Small intestine (tissue), 7 donors: ENCODE measurements around the gene RUNX2. TPM values are rescaled to one million over a fixed set of nuclear protein-coding genes. Genes with fewer than 3 reads are reported as not detected.

Source experiments
- DNase-seq, 2 donors: peaks; one replicate each; pipeline versions ENCODE4 v3.0.0 to v3.0.0-alpha.2; 2013
- FAIRE-seq: peaks from 2 replicates; lab custom pipeline; 2012; peaks lifted over from hg19 to GRCh38; lab: Jason Lieb, UNC
- H3K27ac ChIP-seq, 3 donors: one replicate each; pipeline ENCODE4 v1.5.1; 2013; ENCODE audit warnings: low read length in 2 of 3, mild to moderate bottlenecking in 2 of 3, control low read depth in 1 of 3, inconsistent platforms in 1 of 3, low read depth in 1 of 3, moderate library complexity in 1 of 3
- H3K27me3 ChIP-seq, 3 donors: one replicate each; pipeline ENCODE4 v1.6.1; 2013; ENCODE audit warnings: low read length in 3 of 3, inconsistent platforms in 1 of 3; ENCODE audit not compliant: control insufficient read depth in 3 of 3, insufficient read depth in 3 of 3
- H3K36me3 ChIP-seq, 3 donors: one replicate each; pipeline ENCODE4 v1.6.1; 2013; ENCODE audit warnings: low read length in 3 of 3, inconsistent platforms in 1 of 3, low read depth in 1 of 3, mild to moderate bottlenecking in 1 of 3, moderate library complexity in 1 of 3; ENCODE audit not compliant: control insufficient read depth in 3 of 3, insufficient read depth in 2 of 3
- H3K4me1 ChIP-seq, 3 donors: one replicate each; pipeline ENCODE4 v1.6.1; 2013; ENCODE audit warnings: low read length in 2 of 3, inconsistent platforms in 1 of 3, low read depth in 1 of 3, mild to moderate bottlenecking in 1 of 3, moderate library complexity in 1 of 3; ENCODE audit not compliant: control insufficient read depth in 3 of 3, insufficient read depth in 2 of 3
- H3K4me3 ChIP-seq, 3 donors: one replicate each; pipeline ENCODE4 v1.5.1; 2013; ENCODE audit warnings: low read length in 3 of 3, control low read depth in 1 of 3, inconsistent platforms in 1 of 3, low read depth in 1 of 3, mild to moderate bottlenecking in 1 of 3, moderate library complexity in 1 of 3
- H3K9me3 ChIP-seq, 2 donors: one replicate each; pipeline ENCODE4 v1.6.1; 2013; ENCODE audit warnings: low read depth in 1 of 2, low read length in 1 of 2; ENCODE audit not compliant: control insufficient read depth in 2 of 2, insufficient read depth in 1 of 2
- WGBS, 3 donors: extraction: QIAGEN DNeasy Blood & Tissue Kit; methylation state at CpG; one replicate each; pipeline ENCODE4 v1.1.7; 2013; 5-methylcytosine and 5-hydroxymethylcytosine counted together
- polyA plus RNA-seq, 4 donors: library from polyadenylated mRNA; stranded (reverse) in 3 of 4; unstranded in 1 of 4; fragments of 200-250 nt in 3 of 4; fragments of 120-200 nt in 1 of 4; gene quantifications; one replicate each; pipeline versions ENCODE4 v1.2.1 to v1.2.3, GENCODE V29; 2013
- donor health status: healthy with polysubstance abuse.
- donor health status: control.
- donor health status: control.
- donor health status: Bipolar disorder and iron deficiency.
- donor health status: healthy.

The RUNX2 gene
- polyA plus RNA-seq, 4 donors, result under 0.01 to 2.5 (median 0.94) TPM

- Histone ChIP-seq H3K27me3 (no peaks in the 10 kb centered on the region), H3K4me1 (peaks cover 0 to 18% (median 5%) of the 10 kb centered on the region in 3 donors), H3K4me3 (no peak overlapping the region), H3K9me3 (peaks cover 0 to 5% of the 10 kb centered on the region in 2 donors), H3K36me3 (no peaks in the 10 kb centered on the region), H3K27ac (no peak overlapping the region)
- 62 to 75% (median 64%) methylated on average over 7 of the region's 7 CpGs for WGBS, 3 donors
- FAIRE-seq (no peak), DNase-seq (peak; percentile 14 to 28)
Observed at GRCh38 chr6:45606831-45607400, 278.8 kb downstream of the RUNX2 start.

- peaks cover 0 to 6% of the 10 kb centered on the region in 2 donors for H3K9me3 ChIP-seq
- WGBS, 3 donors, result 9 to 55% (median 23%) methylated on average over 4 of the region's 4 CpGs
- no peak overlapping the region for H3K4me3 ChIP-seq
- FAIRE-seq (no peak), DNase-seq (peak; percentile 53 to 65)
- H3K27me3 ChIP-seq, result no peaks in the 10 kb centered on the region
- peak overlapping the region in 2 of 3 donors; percentile 32 to 64 for H3K27ac ChIP-seq
- no peaks in the 10 kb centered on the region for H3K36me3 ChIP-seq
- H3K4me1 ChIP-seq, result peaks cover 0 to 18% (median 5%) of the 10 kb centered on the region in 3 donors
Observed at GRCh38 chr6:45607798-45608197, 279.7 kb downstream of the RUNX2 start.

DNA sequence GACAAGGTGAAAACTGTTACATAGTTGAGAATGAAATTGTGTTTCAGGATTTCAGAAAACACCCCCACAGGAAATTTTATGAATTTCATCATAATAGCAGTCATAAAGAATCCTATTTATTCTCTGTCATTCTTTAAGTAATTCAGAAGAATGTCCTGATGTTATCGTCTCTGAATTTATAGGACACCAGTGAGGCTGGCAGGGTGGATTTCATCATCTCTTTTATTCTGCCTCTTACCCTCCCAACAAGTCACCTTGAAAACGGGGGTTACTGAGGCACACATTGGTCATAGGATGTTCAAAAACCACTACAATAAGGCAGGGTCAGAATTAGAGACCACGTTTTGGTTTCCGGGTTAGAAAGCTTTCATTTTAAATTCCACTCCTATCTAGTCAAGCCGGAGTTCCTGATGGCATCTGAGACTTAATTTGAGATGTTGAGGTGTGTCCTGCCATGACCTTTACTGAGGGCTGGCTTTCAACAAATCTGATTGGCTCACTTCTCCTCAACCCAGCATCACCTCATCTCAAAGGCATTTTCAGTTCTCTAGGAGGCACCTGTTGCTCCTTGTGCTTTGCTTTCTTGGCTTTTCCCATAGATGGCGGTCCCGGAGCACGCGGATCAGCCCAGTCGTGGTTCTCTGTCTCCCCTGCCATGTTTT, 280.3 kb downstream of the RUNX2 start:
- peaks cover 0 to 18% (median 5%) of the 10 kb centered on the region in 3 donors for H3K4me1 ChIP-seq
- peak overlapping the region in 2 of 3 donors; percentile 32 to 84 for H3K27ac ChIP-seq
- DNase-seq, result peak in 1 of 2 donors; percentile 19
- WGBS, 3 donors, result 37 to 70% (median 55%) methylated on average over 10 of the region's 10 CpGs
- H3K9me3 ChIP-seq, result peaks cover 0 to 6% of the 10 kb centered on the region in 2 donors
- FAIRE-seq, result no peak
- no peaks in the 10 kb centered on the region for H3K27me3 ChIP-seq
- no peaks in the 10 kb centered on the region for H3K36me3 ChIP-seq
- H3K4me3 ChIP-seq, result no peak overlapping the region

DNA sequence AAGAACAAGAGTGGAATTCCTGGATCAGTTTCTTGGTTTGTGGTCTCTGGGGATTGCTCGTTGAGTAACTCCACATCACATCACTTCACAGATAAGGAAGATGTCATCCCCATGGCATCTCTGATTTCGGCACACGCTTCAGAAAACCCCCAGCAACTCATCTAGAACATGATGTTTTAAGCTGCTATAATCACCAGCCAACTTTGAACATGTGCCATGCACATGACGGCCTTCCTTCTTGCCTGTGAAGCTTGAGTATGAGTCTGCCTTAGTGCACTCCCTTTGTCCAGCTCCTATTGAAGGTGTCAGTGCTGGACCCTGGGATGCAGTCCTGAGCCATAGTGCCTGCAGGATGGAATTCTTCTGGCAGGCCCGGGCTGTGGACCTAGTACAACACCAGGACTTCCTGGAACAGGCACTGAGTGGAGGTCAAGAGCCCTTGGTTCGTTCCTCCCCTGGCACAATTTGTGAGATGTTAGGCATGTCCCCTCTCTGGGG, 281.1 kb downstream of the RUNX2 start:
- Histone ChIP-seq H3K4me1 (peaks cover 0 to 18% (median 5%) of the 10 kb centered on the region in 3 donors), H3K27ac (peak overlapping the region in 1 of 3 donors; percentile 84), H3K27me3 (no peaks in the 10 kb centered on the region), H3K36me3 (no peaks in the 10 kb centered on the region), H3K9me3 (peaks cover 0 to 6% of the 10 kb centered on the region in 2 donors), H3K4me3 (no peak overlapping the region)
- 85 to 96% (median 92%) methylated on average over 6 of the region's 6 CpGs for whole genome bisulfite sequencing, 3 donors
- FAIRE-seq, result no peak
- DNase-seq, result no peak

- Histone ChIP-seq H3K4me1 (peaks cover 0 to 18% (median 5%) of the 10 kb centered on the region in 3 donors), H3K9me3 (peaks cover 0 to 2% of the 10 kb centered on the region in 2 donors), H3K27me3 (no peaks in the 10 kb centered on the region), H3K27ac (no peak overlapping the region), H3K36me3 (no peaks in the 10 kb centered on the region), H3K4me3 (no peak overlapping the region)
- 18 to 40% (median 29%) methylated on average over 1 of the region's 1 CpG for WGBS, 3 donors
- DNase-seq (no peak), FAIRE-seq (no peak)
Observed at GRCh38 chr6:45610374-45610773, 282.2 kb downstream of the RUNX2 start.

DNA sequence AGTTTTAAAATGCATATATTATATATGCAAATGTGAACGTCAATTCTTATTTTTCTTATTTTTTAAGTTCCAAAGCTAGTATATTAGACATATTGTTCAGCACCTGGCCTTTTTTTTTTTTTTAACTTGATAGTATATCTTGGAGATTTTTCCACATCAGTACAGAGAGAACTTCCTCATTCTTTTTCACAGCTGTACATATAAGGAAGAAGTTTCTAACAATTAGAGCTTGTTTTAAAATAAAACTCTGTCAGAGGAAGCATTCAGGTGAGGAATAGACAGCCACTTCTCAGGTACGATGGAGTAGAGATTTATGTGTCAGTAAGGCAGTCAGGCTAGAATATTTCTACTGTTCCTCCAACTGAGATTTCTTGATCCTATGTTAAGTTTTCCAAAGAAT, 282.7 kb downstream of the RUNX2 start:
- WGBS, 3 donors, result 16 to 51% (median 37%) methylated on average over 2 of the region's 2 CpGs
- Histone ChIP-seq H3K4me3 (no peak overlapping the region), H3K27ac (peak overlapping the region in 2 of 3 donors; percentile 55 to 67), H3K36me3 (no peaks in the 10 kb centered on the region), H3K4me1 (peaks cover 0 to 18% (median 5%) of the 10 kb centered on the region in 3 donors), H3K9me3 (peaks cover 0 to 2% of the 10 kb centered on the region in 2 donors), H3K27me3 (no peaks in the 10 kb centered on the region)
- no peak for FAIRE-seq
- peak; percentile 19 to 43 for DNase-seq

- H3K36me3 ChIP-seq, result no peaks in the 10 kb centered on the region
- peaks cover 0 to 18% (median 5%) of the 10 kb centered on the region in 3 donors for H3K4me1 ChIP-seq
- WGBS, 3 donors, result 16 to 69% (median 45%) methylated on average over 2 of the region's 2 CpGs
- no peaks in the 10 kb centered on the region for H3K27me3 ChIP-seq
- H3K4me3 ChIP-seq, result no peak overlapping the region
- peak overlapping the region in 2 of 3 donors; percentile 55 to 67 for H3K27ac ChIP-seq
- FAIRE-seq, result no peak
- DNase-seq, result peak; percentile 62 to 82
- H3K9me3 ChIP-seq, result peaks cover 0 to 2% of the 10 kb centered on the region in 2 donors
Observed at GRCh38 chr6:45611491-45611890, 283.4 kb downstream of the RUNX2 start.

DNA sequence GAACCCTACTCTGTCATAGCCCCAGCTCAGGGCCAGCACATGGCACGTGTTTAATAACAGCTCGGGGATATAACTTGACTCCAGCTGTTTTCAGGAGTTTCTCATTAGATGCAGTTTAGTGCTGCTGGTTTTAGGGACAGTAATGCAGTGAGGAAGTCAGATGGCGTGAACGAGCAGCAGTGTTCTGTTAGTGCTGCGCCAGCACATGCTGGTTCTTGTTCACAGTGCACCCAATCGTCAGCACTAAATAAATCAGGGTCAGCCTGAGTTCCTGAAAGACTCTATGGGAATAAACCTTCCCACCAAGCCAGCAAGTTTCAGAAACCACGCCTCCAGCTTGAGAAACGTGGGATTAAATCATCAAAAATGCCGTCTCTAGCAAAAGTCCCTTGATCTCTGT, 285.5 kb downstream of the RUNX2 start:
- DNase-seq (no peak), FAIRE-seq (no peak)
- Histone ChIP-seq H3K27me3 (no peaks in the 10 kb centered on the region), H3K27ac (no peak overlapping the region), H3K4me1 (peaks cover 0 to 18% (median 5%) of the 10 kb centered on the region in 3 donors), H3K9me3 (peaks cover 0 to 2% of the 10 kb centered on the region in 2 donors), H3K36me3 (no peaks in the 10 kb centered on the region), H3K4me3 (no peak overlapping the region)
- 62 to 85% (median 77%) methylated on average over 9 of the region's 9 CpGs for WGBS, 3 donors
